GM18520 (cell line): ENCODE data around the gene RAB41.
"Not testable (repeated sequence)": the region's sequence is repeated elsewhere in the genome, so short reads cannot be mapped to it uniquely, and the experiment has no call there.

Experiments used
- ATAC-seq: cut with Tn5 transposase; IDR thresholded peaks from one replicate; pipeline ENCODE4 v1.9.1; 2021; ENCODE audit not compliant: unreplicated experiment

Gene RAB41

DNA sequence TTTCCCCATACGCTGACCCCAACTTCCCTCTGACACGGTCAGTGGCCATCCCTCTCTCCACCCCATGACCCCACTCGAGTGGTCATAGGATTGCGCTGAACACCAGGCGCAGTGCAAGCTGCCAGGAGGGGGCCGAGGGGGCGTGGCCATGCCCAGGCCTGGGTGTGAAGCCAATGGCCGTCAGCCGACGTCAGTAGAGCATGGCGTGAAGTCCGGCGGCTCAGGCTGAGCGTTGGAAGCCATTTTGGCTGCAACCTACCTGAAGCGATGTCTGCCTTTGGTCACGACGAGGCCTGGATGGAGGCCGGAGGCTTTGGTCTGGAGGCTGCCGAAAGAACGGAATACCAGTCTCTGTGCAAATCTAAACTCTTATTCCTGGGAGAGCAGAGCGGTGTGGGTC, at the start of gene RAB41:
Gene RAB41 (plus strand): TSS at position 222 of the 400 bp plus-strand sequence. CDS start 46 bp downstream, at position 268.
- ATAC-seq: no peak

DNA sequence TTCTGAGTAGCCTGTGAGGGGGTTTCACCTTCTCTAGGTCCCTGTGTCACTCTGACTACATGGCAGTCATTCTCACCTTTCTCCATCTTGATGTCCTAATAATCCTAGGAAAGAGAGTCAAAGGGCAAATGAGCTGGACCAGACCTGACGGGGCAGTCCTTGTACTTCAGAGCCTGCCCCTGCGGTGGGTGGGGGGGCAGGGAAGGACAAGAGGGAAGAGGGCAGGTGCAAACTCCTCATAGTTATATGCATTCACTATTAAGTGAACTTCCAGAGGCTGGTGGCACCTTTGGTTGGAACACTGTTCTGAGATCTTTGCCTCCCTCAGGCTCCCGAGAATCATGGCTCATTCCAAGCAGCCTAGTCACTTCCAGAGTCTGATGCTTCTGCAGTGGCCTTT, 47.6 kb upstream of the RAB41 start, which contains the start of gene AWAT1:
Gene AWAT1 (plus strand): TSS at position 301 of the 400 bp plus-strand sequence. CDS start 41 bp downstream, at position 342.
- no peak for ATAC-seq

DNA sequence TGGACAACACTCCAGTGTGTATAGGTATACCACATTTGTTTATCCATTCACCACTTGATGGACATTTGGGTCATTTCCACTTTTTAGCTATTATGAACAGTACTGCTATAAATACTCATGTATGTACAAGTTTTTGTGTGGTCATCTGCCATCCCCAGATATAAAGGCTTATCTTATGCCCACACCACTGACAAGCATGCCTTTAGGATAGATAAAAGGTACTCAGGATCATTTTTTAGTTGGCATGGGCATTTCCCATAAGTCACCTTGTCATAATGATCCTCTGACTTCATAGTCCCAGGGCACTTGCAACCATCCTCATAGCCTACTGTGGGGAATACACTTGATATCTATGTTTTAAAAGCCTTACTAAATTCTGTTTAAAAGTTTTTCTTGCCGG, 41.2 kb upstream of the RAB41 start:
- ATAC-seq: no peak

DNA sequence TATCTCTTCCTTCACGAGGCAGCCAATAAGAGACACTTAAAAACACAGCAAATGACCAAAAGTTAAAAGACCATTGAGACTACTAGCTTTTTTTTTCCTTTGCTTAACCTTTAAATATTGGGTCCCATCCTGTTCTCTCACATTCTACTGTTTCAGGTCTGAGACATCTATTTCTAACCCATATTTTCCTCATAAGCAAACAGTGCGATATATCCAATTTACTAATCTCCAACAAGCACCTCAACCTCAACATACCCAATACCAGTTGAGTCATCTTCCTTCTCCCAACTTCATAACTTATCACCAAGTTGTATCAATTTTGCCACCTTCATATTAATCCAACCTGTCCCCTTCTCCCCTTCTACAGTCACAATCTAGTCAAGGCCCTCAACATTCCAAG, 40.5 kb upstream of the RAB41 start:
- ATAC-seq: no peak

DNA sequence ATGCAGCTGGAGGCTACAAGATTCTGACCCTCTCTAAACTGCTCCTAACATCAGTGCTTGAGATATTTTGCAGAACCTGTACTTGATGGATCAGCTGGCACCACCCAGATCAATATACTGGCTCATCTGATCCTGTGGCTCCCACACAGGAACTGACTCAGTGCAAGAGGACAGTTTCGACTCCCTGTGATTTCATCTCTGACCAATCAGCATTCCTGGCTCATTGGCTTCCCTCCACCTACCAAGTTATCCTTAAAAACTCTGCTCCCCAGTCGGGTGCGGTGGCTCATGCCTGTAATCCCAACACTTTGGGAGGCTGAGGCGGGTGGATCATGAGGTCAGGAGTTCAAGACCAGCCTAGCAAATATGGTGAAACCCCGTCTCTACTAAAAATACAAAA, 38.4 kb upstream of the RAB41 start:
- not testable (repeated sequence) for ATAC-seq

DNA sequence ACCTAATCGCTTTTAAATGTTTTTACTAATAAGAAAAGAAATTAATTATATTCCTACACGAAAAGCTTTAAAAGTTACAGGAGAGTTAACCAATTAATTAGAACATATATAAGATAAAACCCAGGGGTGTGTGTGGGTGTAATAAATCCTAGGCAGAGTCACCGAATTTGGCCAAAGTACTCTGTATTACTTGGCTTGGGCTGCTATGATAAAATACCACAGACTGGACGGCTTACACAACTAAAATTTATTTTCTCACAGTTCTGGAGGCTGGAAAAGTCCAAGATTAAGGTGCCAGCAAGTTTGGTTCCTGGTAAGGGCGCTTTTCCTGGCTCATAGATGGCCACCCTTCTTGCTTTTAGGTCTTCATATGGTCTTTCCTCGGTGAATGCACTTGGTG, 37.1 kb upstream of the RAB41 start:
- ATAC-seq: no peak

DNA sequence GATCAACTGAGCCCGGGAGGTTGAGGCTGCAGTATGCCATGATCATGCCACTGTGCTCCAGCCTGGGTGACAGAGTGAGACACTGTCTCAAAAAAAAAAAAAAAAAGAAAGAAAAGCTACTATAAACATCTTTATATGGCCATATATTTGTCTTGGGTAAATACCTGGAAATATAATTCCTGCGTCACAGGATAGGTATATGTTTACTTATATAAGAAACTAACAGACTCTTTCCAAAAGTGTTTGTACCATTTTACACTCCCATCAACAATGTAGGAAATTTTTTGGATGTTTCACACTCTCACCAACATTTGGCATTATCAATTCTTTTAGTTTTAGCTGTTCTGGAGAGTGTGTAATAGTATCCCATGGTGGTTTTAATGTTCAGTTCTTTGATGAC, 34.7 kb upstream of the RAB41 start:
- no peak for ATAC-seq

DNA sequence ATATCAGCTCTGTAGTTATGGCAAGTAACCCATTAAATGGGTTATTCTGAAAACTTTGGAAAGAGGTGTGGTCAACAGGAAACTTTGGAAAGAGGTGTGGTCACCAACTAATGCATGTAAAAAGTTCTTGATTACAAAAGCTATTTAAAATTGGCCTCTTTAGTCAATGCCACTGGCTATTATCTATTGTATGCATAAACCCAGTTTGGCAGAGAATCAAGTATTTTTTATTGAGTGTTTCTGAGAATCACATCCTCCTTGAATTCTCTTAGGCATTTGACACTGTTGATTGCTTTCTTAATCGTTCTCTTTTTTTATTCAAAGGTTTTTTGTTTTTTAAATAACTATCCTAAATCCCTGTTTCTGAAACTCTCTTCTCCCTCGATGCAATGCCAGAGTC, 29.5 kb upstream of the RAB41 start:
- ATAC-seq: no peak

DNA sequence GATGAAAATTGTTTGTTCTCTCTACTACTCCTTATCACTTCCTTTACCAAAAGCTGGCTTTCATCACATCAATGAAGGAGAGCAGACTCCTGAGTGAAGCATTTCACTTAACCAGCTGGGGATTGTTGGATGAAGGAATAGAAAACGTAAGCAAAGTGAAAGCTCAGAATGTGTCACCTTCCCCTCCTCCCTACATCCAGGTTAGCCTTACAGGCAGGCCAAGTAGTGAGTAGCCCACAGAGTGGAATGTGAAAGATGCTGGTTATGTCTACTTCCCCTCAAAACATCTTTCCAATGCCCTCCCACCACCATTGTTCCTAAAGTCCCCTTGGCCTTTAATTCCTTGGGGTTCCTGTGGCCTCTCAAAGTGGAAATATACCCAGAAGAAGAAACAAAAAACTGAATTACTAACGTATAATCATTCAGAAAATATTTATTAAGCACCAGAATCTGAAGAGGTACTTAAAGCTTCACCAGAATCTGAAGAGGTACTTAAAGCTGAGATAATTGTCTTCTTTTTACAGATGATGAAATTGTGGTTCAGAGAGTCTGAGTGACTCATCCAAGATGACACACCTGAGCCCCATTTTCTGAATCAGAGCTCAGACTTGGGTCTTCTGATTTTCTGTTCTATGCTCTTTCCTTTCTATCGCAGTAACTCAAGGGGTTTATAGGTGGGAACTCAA, 28.5 kb upstream of the RAB41 start:
- no peak for ATAC-seq

DNA sequence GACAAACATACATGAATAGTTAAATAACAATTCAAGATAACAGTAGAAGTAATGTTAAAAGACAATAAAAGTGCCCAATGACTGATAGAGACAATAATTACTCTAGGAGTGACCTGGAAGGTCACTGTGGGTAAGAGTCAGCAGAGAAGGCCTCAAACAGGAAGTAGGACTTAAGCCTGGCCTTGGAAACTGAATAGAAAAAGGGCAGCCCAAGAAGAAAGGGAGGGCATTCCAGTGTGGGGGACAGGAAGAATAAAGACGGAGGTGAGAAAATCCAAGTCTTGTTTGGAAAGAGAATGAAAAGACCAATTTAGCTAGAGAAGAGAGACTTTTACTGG, 27.9 kb upstream of the RAB41 start:
- no peak for ATAC-seq

DNA sequence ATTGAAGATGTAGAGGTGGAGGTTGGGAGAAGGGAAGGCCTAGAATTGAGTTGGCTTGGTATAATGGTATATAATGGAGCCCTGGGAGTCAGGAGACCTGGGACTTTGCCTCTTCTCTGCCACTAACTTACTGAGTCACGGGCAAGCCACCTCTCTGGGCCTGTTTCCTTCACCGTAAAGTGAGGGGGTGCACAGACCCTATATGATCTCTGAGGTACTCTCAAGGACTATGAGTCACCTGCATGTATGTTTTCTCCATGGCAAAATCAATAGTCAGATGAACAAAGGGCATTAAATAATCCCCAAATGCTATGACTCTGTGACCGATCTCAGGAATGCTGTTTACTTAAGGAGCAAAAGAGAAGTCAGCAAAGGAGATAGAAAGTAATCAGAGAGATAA, 27.1 kb upstream of the RAB41 start:
- no peak for ATAC-seq

DNA sequence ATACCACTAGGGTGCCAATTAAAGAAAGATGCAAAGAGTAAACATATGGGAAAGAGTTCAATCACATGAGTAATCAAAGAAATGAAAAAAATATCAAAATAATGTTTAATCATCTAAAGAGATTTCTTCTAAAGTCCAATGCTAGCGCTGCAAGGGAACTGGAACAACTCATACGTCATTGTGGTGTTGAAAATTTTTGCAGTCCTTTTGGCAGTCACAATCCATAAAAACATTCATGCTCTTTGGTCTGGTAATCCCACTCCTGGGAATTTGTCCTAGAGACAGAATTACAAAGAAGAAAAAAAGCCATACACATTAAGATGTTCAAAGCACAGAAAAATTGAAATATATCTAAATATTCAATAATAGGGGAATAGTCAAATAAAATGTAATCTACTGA, 26.5 kb upstream of the RAB41 start:
- no peak for ATAC-seq

DNA sequence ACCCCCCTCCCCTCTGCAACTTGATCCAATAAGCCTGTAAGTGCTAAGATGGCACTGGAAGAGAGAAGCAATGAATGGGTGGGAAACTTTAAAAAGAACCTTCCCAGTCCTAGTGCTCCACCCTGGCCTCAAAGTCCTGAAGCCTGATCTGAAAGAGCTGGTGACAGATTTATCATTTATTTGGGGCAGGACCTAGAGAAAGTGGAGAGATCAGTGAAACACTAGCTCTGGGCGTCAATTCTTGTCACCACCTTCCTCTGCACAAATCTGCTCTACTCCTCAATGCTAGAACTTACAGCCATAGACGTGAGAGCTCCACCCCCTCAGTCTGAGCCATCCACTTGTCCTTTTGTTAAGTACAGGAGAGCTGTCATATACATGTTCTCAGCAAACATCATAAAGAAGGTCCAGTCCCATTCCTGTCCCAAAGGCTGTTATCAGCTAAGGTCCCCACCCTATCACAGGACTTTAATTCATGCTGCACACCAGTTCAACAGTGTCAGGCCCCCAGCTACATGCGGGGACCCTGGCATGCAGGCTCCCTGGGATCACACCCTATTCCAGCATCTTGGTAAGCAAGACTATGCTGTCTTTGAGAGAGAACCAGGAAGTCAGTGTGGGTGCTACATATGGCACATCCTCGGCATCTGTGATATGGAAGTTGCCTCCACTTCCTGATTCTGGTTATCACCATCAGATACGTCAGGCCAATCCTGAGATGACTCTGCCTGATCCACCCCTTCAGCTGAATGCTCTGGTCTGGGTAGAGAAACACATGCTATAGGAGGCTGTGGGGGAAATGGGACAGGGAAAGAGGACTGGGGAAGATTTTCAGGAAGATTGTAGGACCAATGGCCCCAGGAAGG, 24.3 kb upstream of the RAB41 start:
- ATAC-seq: no peak

DNA sequence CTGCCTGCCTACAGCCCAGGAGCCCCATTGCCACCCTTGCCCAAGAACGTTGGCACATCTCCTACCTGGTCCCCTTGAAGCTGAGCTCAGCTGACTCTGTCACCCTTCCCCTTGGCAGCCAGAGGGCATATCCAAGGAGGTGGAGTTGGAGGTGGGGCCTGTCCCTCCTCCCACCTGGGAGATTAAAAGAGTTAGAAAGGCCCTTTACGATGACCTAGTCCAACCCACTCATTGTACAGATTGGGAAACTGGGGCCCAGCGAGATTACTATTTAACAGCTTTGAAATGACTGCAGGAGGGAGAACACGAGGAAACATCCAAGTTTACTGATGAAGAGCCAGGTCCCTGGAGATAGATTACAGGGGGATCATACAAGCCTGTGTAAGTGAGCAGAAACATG, 21.9 kb upstream of the RAB41 start, which contains the start of gene P2RY4:
Gene P2RY4 (minus strand): TSS at position 101 of the 400 bp plus-strand sequence. CDS start 580 bp downstream, outside the sequence.
- no peak for ATAC-seq

DNA sequence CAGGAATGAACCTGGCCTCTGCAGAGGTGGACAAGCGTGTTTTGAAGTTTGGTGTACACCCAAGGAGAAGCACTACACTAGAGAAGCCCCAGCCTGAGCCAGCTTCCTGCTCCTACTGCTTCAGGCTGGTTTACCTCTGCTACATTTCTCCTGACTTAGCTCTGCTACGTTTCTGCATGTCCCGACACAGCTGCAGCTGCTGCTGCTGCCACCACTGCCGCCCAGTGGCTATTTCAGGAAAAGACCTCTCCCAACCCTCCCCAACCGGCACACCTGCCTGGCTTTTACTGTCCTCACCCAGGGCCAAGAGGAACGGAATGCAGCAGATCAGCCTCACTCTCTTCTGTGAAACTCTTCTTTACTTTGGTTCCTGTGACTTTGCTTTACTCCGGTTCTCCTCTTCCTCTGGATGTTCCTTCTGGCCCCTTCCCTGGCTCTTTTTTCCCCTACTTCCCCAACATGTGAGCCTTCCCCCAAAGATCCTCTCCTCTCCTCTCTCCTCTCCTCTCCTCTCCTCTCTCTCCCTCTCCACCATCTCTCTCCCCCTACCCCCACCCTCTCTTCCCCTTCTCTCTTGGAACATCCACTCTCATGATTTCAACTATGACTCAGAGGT, 18.9 kb upstream of the RAB41 start:
- ATAC-seq: no peak

DNA sequence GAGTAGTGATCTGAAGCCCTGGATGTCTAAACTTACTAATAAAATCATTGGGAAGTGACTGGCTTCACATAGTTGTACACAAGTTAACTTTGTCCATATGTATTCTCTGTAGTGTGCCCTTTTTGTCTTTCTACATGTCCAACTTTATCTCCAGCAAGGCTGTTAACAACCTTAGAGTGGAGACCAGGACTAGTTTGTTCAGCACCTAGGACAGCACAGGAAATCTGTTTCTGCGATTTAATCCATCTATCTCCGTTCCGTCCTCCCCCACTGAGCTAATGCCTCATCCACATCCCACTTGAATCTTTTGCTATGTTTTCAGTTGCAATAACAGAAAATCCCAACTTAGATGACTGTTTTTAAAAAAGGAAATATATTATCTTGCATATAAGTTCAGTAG, 17.2 kb upstream of the RAB41 start:
- ATAC-seq: no peak

DNA sequence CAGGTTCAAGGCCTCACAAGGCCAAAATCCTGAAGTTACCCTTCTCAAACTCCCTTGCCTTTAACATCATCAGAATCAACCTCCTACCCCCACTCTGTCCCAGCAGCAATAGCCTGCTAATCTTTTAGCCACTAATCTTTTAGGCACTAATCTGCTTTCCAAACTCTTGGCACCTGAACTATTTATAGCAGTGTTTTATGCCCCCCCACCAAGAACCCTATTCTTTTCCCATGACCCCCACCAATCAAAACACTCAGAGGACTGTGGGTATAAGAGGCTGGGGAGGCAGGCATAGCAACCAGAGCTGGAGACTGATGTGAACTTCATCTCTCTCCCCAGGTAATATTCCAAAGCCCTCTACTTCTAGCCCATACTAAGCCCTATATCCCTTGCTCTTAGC, 13.9 kb upstream of the RAB41 start, which contains the start of gene ARR3:
Gene ARR3 (plus strand): TSS at position 301 of the 400 bp plus-strand sequence. CDS start 1,052 bp downstream, outside the sequence.
- no peak for ATAC-seq

DNA sequence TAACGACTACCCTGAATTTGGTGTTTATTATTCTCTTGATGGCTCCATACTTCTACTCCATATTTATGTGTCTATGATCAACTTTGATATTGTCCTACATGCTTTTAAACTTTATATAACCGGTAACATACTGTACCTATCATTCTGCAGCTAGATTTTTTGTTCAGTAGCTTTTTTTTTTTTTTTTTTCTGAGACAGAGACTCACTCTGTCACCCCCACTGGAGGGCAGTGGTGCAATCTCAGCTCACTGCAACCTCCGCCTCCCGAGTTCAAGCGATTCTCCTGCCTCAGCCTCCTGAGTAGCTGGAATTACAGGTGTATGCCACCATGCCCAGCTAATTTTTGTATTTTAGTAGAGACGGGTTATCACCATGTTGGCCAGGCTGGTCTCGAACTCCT, 7.9 kb upstream of the RAB41 start:
- not testable (repeated sequence) for ATAC-seq

DNA sequence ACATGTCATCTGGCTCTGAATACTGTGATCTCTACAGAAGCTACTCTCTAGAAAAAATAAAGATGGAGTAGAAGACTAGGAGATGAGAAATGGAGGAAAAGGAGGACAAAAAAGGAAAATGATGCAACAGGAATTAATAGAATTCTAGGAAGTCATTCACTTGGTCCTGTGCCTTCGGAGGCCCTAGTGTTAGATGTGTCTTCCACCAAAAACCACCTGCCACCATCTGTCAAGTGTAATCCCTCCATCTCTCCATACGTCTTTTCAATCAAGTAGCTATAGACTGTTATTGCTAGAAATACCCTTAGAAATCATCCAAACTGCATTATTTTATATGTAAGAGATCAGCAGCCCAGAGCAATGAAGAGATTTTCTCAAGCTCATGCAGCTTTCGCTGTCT, 2.9 kb upstream of the RAB41 start:
- no peak for ATAC-seq

DNA sequence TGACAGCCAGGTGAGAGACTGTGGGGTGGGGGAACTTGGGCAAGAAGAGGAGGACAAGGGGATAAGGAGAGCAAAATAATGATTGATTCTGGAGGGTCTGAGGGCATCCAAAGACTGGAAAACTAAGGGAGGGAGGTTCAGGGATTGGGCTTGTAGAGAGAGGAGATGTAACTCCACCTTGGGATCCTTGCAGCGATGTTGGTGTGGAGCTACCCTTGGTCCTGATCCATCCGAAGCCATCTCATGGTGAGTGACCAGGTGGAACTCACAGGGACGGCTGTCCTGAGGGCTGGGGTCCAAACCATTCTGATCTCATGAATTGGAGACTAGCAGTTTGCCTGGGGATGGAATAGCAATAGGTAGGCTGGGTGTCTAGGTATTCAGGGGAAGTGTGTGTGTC, 1.4 kb upstream of the RAB41 start:
- ATAC-seq: no peak

DNA sequence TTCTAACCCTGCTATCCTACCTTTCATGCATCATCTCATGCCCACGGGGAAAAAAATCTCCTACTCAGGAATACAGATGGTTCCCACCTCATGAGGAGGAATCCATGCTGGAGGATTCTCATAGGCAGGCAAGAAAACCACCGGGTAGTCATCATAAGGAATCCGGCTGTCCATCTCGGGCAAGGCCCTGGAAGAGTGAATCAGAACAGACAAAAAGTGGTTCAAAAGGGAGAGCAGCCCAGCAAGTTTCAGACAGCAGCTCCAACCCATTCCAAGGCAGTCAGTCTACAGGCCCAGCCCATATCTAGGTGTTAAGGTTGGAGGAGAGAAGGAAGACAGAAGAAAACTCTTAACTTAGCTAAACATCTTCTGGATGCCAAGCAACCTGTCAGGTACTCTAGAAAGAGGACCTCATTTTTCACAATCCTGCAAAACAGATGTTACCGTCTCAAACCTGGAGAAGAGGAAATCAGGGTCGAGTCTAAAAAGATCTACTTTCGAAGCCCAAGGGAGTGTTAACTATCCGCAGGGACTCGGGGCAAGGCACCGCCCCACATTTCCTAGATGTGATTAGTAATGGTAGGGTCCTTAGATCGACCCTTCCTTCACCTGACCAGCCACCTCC, 7.3 kb downstream of the RAB41 start:
- ATAC-seq: no peak
